ENCODE measurements around the gene EEF1AKMT2. TPM values are rescaled to one million over a fixed set of nuclear protein-coding genes. Genes with fewer than 3 reads are reported as not detected.

The EEF1AKMT2 gene
- total and polyA plus RNA-seq, 9 of the 15 experiments (the other 6 are each of a cell fraction or from before 2014, with no cell fraction given): 9.3 to 34.3 (median 23.7) TPM

- Histone ChIP-seq H2AFZ (ENCODE audit: low read depth, low read length) (no peak overlapping the region), H4K20me1 (replicated peaks; ENCODE audit: control insufficient read depth, insufficient read depth, low read length) (no peaks in the 10 kb centered on the region), H3K36me3 (ENCODE audit: control insufficient read depth, insufficient read depth, low read length) (peaks cover 14% of the 10 kb centered on the region), H3K27ac (ENCODE audit: extremely low read depth, low read depth, low read length) (no peak overlapping the region), H3K9ac (ENCODE audit: insufficient read depth in 1 of 2, low read depth in 2 of 2, low read length in 2 of 2) (no peak overlapping the region), H3K27me3 (ENCODE audit: control insufficient read depth in 2 of 2, insufficient read depth in 2 of 2, low read length in 2 of 2) (no peaks in the 10 kb centered on the region), H3K9me3 (replicated peaks; ENCODE audit: control insufficient read depth, insufficient read depth, low read depth, low read length) (no peaks in the 10 kb centered on the region), H3K4me1 (replicated peaks in 1 of 2; ENCODE audit: control insufficient read depth in 2 of 2, insufficient read depth in 2 of 2, low read length in 2 of 2) (peaks cover 5 to 12% of the 10 kb centered on the region in 2 experiments; a peak in 3 of 5 replicates), H3K4me2 (ENCODE audit: insufficient read depth, low read length) (no peak overlapping the region), H3K4me3 (no peak overlapping the region), H3K79me2 (ENCODE audit: control insufficient read depth, insufficient read depth, low read length) (peaks cover 9% of the 10 kb centered on the region; the same call in 2 of the 3 replicates), H3K9me1 (ENCODE audit: control insufficient read depth, insufficient read depth, low read length) (no peaks in the 10 kb centered on the region)
- intact Hi-C loops (cut with micrococcal nuclease) (loop anchor here (10.0 kb wide), 1 partner anchor 77 kb away; no protein-coding TSS in a partner anchor), in situ Hi-C loops (cut with MboI) (loop anchor here (10.0 kb wide), 1 partner anchor 297 kb away; no protein-coding TSS in a partner anchor)
- ATAC-seq (no peak), DNase-seq (ENCODE audit: extremely low read depth in 1 of 4, low spot score in 3 of 4) (no peak), FAIRE-seq (no peak)
- WGBS (ENCODE audit: insufficient coverage, low coverage, missing lambda C conversion rate): 89% methylated on average over 1 of the region's 1 CpG
- TF ChIP-seq, protein P1, sequence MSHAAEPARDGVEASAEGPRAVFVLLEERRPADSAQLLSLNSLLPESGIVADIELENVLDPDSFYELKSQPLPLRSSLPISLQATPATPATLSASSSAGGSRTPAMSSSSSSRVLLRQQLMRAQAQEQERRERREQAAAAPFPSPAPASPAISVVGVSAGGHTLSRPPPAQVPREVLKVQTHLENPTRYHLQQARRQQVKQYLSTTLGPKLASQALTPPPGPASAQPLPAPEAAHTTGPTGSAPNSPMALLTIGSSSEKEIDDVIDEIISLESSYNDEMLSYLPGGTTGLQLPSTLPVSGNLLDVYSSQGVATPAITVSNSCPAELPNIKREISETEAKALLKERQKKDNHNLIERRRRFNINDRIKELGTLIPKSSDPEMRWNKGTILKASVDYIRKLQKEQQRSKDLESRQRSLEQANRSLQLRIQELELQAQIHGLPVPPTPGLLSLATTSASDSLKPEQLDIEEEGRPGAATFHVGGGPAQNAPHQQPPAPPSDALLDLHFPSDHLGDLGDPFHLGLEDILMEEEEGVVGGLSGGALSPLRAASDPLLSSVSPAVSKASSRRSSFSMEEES (CRISPR knock-in tag; IDR thresholded peaks at IDR 0.05): peak; percentile 58
- TF ChIP-seq TFAP4 (CRISPR knock-in tag; IDR thresholded peaks at IDR 0.05; ENCODE audit: borderline replicate concordance): no peak
- ChIA-PET POLR2A (interaction anchor here (0.6 kb wide), 1 partner anchor 65 kb away, joined by 3 read pairs; no protein-coding TSS in a partner anchor), CTCF (ENCODE audit: low intra/inter-chr PET ratio) (no interaction called here)
- no TSS peak for BruUV-seq (replicated peaks)
These were observed 43.9 kb downstream of the EEF1AKMT2 start for GRCh38 chr10:124747745-124748144.
